Activated T-helper 17 cell treated with anti-CD3 and anti-CD28 coated beads, Interleukin-2, amount 50 U/mL, for 72 hours (primary cell): ENCODE results near the gene ICAM1. TPM values are rescaled to one million over a fixed set of nuclear protein-coding genes. Genes with fewer than 3 reads are reported as not detected.
"Not testable (repeated sequence)": the region's sequence is repeated elsewhere in the genome, so short reads cannot be mapped to it uniquely, and the experiment has no call there.

Source experiments
- ATAC-seq: fragments of 150-1000 bp; cut with Tn5 transposase; replicated peaks from 2 replicates; pipeline ENCODE4 v1.10.0; 2021; ENCODE audit warnings: mild to moderate bottlenecking, moderate library complexity
- H3K27ac Mint-ChIP-seq: one replicate; pipeline ENCODE4 v1.8.0; 2022; ENCODE audit warnings: mixed read lengths
- H3K27me3 Mint-ChIP-seq: one replicate; pipeline ENCODE4 v1.8.0; 2022; ENCODE audit warnings: mixed read lengths
- H3K36me3 Mint-ChIP-seq: one replicate; pipeline ENCODE4 v1.8.0; 2022; ENCODE audit warnings: low read depth, mild to moderate bottlenecking, mixed read lengths
- H3K4me1 Mint-ChIP-seq: one replicate; pipeline ENCODE4 v1.8.0; 2022; ENCODE audit warnings: mixed read lengths
- H3K4me3 Mint-ChIP-seq: one replicate; pipeline ENCODE4 v1.8.0; 2022; ENCODE audit warnings: mild to moderate bottlenecking, mixed read lengths
- H3K9me3 Mint-ChIP-seq: one replicate; pipeline ENCODE4 v1.8.0; 2022; ENCODE audit warnings: mixed read lengths
- total RNA-seq, 2 donors: library from RNA; stranded (reverse); gene quantifications; one replicate each; pipeline ENCODE4 v1.2.3, GENCODE V29; 2022

The ICAM1 gene
- total RNA-seq, 2 donors from 2014 or later: 47.8 to 88.5 TPM

- H3K9me3 Mint-ChIP-seq: no peaks in the 10 kb centered on the region
- no peaks in the 10 kb centered on the region for H3K27me3 Mint-ChIP-seq
- peaks cover 11% of the 10 kb centered on the region for H3K4me1 Mint-ChIP-seq
- H3K4me3 Mint-ChIP-seq: peak overlapping the region; percentile 85
- peaks cover 5% of the 10 kb centered on the region for H3K36me3 Mint-ChIP-seq
- peak overlapping the region; percentile 46 for H3K27ac Mint-ChIP-seq
- no peak for ATAC-seq
These were observed 39.2 kb upstream of the ICAM1 start for GRCh38 chr19:10231612-10232228.

- Mint-ChIP-seq H3K9me3 (no peaks in the 10 kb centered on the region), H3K27me3 (no peaks in the 10 kb centered on the region), H3K36me3 (peaks cover 5% of the 10 kb centered on the region), H3K4me3 (no peak overlapping the region), H3K4me1 (peaks cover 14% of the 10 kb centered on the region), H3K27ac (no peak overlapping the region)
- no peak for ATAC-seq
These were observed 37.0 kb upstream of the ICAM1 start for GRCh38 chr19:10233946-10234345.

GRCh38 chr19:10235003-10235402 is 35.9 kb upstream of the ICAM1 start:
- Mint-ChIP-seq H3K4me1 (peaks cover 9% of the 10 kb centered on the region), H3K4me3 (peak overlapping the region; percentile 93), H3K36me3 (peaks cover 5% of the 10 kb centered on the region), H3K27ac (peak overlapping the region; percentile 38), H3K27me3 (no peaks in the 10 kb centered on the region), H3K9me3 (no peaks in the 10 kb centered on the region)
- ATAC-seq: no peak

DNA sequence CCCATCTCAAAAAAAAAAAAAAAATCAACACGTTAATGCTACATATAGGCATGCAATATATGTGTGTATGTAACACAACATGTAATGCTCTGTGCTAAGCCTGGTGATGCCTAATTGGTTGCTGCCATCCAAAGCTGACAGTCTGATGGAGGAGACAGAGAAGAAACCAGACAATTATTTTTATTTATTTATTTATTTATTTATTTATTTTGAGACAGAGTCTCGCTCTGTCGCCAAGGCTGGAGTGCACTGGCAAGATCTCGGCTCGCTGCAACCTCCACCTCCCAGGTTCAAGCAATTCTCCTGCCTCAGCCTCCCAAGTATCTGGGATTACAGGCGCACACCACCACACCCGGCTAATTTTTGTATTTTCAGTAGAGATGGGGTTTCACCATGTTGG is 35.5 kb upstream of the ICAM1 start:
- H3K27me3 Mint-ChIP-seq, H3K4me1 Mint-ChIP-seq, H3K9me3 Mint-ChIP-seq, H3K36me3 Mint-ChIP-seq, ATAC-seq: not testable (repeated sequence)
- Mint-ChIP-seq H3K27ac (peak overlapping the region; percentile 95), H3K4me3 (peak overlapping the region; percentile 93)

DNA sequence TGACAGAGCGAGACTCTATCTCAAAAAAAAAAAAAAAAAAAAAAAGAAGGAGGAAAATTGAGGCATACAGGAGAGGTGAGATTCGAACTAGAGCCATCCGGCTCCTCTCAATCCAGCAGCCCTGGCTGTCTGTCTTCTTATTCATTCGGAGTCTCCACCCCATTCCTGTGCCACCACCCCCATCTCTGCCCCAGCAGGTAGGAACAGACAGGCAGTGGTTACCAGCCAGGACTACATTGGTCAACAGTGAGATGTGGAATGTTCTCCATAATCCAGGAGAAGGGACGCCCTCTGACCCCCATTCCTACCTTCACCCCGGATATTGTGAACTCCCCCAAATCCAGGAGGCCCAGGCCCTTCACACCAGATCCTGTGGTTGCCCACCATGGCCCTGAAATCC is 33.2 kb upstream of the ICAM1 start:
- no peak overlapping the region for H3K27ac Mint-ChIP-seq
- peaks cover 5% of the 10 kb centered on the region for H3K36me3 Mint-ChIP-seq
- H3K4me3 Mint-ChIP-seq: peak overlapping the region; percentile 57
- peaks cover 9% of the 10 kb centered on the region for H3K4me1 Mint-ChIP-seq
- no peak for ATAC-seq
- H3K9me3 Mint-ChIP-seq: no peaks in the 10 kb centered on the region
- no peaks in the 10 kb centered on the region for H3K27me3 Mint-ChIP-seq

DNA sequence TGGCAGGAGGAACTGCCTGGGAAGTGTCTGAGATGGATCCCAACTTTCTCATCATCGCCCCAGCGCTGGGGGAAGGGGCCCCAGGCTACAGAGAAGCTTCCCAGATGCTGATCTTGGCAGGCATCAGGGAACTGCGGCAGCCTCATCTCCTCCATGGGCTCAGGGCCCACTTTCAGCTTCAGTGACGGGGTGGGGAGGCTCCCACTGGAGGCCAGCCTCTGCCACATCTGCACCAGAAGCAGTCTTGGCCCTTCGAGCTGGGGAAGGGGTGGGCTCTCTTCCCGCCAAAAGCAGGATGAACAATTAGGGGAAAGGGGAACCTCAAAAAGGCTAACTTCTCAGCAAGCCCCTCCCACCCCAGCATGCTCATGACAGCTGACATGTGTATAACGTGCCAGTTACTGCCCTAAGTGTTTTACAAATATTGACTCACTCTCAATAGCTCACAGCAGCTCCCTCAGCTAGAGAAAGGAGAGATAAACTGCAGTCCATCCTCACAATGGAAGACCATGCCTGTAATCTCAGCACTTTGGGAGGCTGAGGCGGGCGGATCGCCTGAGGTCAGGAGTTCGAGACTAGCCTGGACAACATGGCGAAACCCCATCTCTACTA is 32.6 kb upstream of the ICAM1 start:
- ATAC-seq: peak; percentile 31
- peaks cover 5% of the 10 kb centered on the region for H3K36me3 Mint-ChIP-seq
- H3K4me1 Mint-ChIP-seq: peaks cover 9% of the 10 kb centered on the region

GRCh38 chr19:10241826-10242449 is 29.0 kb upstream of the ICAM1 start:
- H3K4me1 Mint-ChIP-seq, H3K27me3 Mint-ChIP-seq, H3K27ac Mint-ChIP-seq, H3K36me3 Mint-ChIP-seq, H3K9me3 Mint-ChIP-seq, H3K4me3 Mint-ChIP-seq: not testable (repeated sequence)
- peak; percentile 39 for ATAC-seq

More for the DNA sequence above, 32.6 kb upstream of the ICAM1 start:
- H3K27me3 Mint-ChIP-seq: no peaks in the 10 kb centered on the region
- H3K9me3 Mint-ChIP-seq: no peaks in the 10 kb centered on the region
- H3K4me3 Mint-ChIP-seq: peak overlapping the region; percentile 57
- H3K27ac Mint-ChIP-seq: peak overlapping the region; percentile 56

DNA sequence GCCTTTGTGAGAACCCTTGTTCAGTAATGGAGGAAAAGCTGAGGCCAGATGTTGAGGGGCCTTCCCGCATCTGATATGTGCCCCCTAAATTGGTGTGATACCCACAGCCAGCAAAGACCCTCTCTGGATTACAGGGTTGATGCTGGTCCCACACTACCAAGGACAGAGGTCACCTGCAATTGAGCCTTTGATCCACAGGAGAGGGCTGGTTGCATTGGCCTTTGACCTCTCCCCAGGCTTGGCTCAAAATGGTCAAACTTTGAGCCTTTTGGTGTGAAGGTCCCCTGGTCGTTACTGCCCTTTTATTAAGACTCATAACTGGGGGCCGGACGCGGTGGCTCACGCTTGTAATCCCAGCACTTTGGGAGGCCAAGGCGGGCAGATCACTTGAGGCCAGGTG is 27.3 kb upstream of the ICAM1 start:
- Mint-ChIP-seq H3K4me3 (no peak overlapping the region), H3K36me3 (no peaks in the 10 kb centered on the region), H3K9me3 (no peaks in the 10 kb centered on the region), H3K27me3 (no peaks in the 10 kb centered on the region), H3K27ac (no peak overlapping the region), H3K4me1 (no peaks in the 10 kb centered on the region)
- no peak for ATAC-seq

DNA sequence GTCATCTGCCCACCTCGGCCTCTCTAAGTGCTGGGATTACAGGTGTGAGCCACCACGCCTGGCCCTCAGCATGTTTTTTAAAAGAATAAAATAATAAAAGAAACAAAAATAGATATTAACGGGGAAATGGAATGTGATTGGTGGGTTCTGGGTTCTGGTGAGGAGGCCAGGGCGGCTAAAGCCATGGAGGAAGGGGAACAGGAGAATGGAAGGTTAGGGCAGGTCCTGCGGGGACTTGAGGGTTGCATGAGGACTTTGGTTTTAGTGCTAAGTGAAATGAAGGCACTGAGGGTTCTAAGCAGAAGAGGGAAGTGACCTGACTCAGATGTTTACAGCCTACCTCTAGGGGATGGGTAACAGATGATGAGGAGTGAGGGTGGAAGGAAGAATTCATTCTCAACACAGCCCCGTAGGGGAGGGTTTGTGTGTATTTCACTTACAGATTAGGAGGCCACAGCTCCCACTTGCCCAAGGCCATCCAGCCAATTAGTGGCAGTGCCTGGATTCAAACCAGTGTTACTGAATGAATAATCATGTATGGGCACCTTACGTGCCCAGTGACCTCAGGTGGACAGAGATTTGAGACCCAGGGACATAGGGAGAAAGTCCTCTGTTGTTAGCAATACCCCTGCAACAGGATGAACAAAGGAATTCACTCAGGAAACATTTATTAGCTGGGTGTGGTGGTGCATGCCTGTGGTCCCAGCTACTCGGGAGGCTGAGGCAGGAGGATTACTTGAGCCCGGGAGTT is 25.6 kb upstream of the ICAM1 start:
- H3K36me3 Mint-ChIP-seq: no peaks in the 10 kb centered on the region
- peak overlapping the region; percentile 25 for H3K27ac Mint-ChIP-seq
- H3K4me1 Mint-ChIP-seq: no peaks in the 10 kb centered on the region
- H3K9me3 Mint-ChIP-seq: no peaks in the 10 kb centered on the region
- H3K27me3 Mint-ChIP-seq: no peaks in the 10 kb centered on the region
- peak; percentile 28 for ATAC-seq
- no peak overlapping the region for H3K4me3 Mint-ChIP-seq

DNA sequence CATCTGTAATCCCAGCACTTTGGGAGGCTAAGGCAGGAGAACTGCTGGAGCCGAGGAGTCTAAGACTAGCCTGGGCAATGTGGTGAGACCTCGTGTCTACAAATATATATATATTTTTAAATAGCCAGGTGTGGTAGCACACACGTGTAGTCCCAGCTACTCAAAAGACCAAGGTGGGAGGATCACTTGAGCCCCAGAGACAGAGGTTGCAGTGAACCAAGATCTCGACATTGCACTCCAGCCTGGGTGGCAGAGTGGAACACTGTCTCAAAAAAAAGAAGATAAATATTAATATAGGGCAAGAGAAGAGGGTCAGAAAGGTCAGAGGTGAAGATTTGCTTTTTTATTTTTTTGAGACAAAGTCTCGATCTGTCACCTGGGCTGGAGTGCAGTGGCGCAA is 24.4 kb upstream of the ICAM1 start:
- Mint-ChIP-seq H3K9me3 (no peaks in the 10 kb centered on the region), H3K4me1 (no peaks in the 10 kb centered on the region), H3K4me3 (no peak overlapping the region), H3K27me3 (no peaks in the 10 kb centered on the region), H3K36me3 (peaks cover under 1% of the 10 kb centered on the region), H3K27ac (no peak overlapping the region)
- no peak for ATAC-seq

DNA sequence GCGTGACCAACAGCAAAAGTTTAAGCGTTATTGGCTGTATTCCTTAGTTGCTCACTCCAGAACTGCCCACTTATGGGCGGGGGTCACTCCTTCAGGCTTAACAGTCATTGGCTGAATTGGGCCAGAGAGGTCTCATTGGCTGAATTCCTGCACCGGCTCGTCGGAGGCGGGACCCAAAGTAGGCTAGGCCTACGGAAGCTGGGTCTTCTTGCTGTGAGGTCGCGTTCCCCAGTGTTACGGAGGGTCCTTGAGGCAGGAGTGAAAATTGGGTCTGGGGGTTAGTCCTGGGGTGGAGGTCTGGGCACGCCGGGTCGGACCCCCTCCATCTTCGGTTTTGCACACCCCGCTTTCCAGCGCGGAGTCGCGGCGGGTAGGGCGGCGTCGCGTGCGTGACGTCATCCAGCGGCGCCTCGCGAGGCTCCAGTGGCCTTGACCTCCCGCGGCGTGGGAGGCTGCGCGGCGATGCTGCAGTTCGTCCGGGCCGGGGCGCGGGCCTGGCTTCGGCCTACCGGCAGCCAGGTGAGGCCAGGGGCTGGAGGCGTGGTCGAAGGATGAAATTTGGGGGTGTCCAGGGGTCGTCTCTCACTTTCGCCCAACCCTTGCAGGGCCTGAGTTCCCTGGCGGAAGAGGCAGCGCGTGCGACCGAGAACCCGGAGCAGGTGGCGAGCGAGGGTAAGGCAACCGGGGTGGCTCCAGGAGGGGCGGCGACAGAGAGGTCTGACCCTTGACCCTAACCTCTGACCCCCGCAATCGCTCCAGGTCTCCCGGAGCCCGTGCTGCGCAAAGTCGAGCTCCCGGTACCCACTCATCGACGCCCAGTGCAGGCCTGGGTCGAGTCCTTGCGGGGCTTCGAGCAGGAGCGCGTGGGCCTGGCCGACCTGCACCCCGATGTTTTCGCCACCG is 18.9 kb upstream of the ICAM1 start, which contains the start of gene MRPL4:
Gene MRPL4 (plus strand): TSS at position 423 of the 903 bp plus-strand sequence. CDS start 40 bp downstream, at position 463.
- Mint-ChIP-seq H3K36me3 (peaks cover 54% of the 10 kb centered on the region), H3K4me3 (peak within 1 kb of the TSS; percentile 92), H3K27me3 (no peaks in the 10 kb centered on the region), H3K27ac (peak within 1 kb of the TSS; percentile 94), H3K4me1 (peaks cover 8% of the 10 kb centered on the region), H3K9me3 (no peaks in the 10 kb centered on the region)
- ATAC-seq: peak; percentile 98

GRCh38 chr19:10252707-10253106 is 18.2 kb upstream of the ICAM1 start:
- Mint-ChIP-seq H3K4me3 (peak overlapping the region; percentile 92), H3K9me3 (no peaks in the 10 kb centered on the region), H3K36me3 (peaks cover 60% of the 10 kb centered on the region), H3K27ac (peak overlapping the region; percentile 94), H3K4me1 (peaks cover 8% of the 10 kb centered on the region), H3K27me3 (no peaks in the 10 kb centered on the region)
- no peak for ATAC-seq

DNA sequence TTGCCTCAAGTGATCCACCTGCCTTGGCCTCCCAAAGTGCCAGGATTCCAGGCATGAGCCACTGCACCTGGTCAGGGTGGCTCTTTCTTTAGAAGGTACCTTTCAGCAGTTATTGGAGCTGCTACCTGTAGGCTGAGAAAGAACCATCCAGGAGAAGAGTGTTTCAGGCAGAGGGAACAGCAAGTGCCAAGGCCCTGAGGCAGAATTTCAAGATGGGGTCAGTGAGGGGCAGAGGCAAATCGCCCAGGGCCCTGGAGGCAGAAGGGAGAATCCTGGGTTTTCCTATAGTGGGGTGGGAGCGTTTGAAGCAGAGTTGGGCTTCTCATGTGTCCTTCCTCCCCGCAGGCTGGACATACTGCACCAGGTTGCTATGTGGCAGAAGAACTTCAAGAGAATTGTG is 16.7 kb upstream of the ICAM1 start:
- H3K9me3 Mint-ChIP-seq: no peaks in the 10 kb centered on the region
- H3K36me3 Mint-ChIP-seq: peaks cover 75% of the 10 kb centered on the region
- peak overlapping the region; percentile 36 for H3K27ac Mint-ChIP-seq
- no peaks in the 10 kb centered on the region for H3K27me3 Mint-ChIP-seq
- H3K4me3 Mint-ChIP-seq: peak overlapping the region; percentile 92
- ATAC-seq: no peak
- peaks cover 8% of the 10 kb centered on the region for H3K4me1 Mint-ChIP-seq

GRCh38 chr19:10255358-10255757 is 15.6 kb upstream of the ICAM1 start:
- Mint-ChIP-seq H3K9me3 (no peaks in the 10 kb centered on the region), H3K4me1 (peaks cover 13% of the 10 kb centered on the region), H3K27me3 (no peaks in the 10 kb centered on the region), H3K27ac (no peak overlapping the region), H3K4me3 (no peak overlapping the region), H3K36me3 (peaks cover 83% of the 10 kb centered on the region)
- no peak for ATAC-seq
